GM23338 (cell line): Measurements from ENCODE around the gene DIP2C.

Source experiments
- CTCF ChIP-seq, 2 experiments: fragments of 200-600 bp in 1 of 2; sonication (generic) in 1 of 2; conservative IDR thresholded peaks; 2 replicates each; pipeline versions ENCODE4 v1.5.1 to v1.6.1; 2016 to 2017; ENCODE audit warnings: antibody characterized with exemption in 2 of 2, low read depth in 2 of 2, mild to moderate bottlenecking in 2 of 2, moderate library complexity in 1 of 2
- ETS1 ChIP-seq: IDR thresholded peaks from 2 replicates; pipeline ENCODE4 v1.6.1; 2016; ENCODE audit warnings: antibody characterized with exemption
- EZH2 ChIP-seq: fragments of 200-600 bp; sonication (generic); IDR thresholded peaks from one replicate; pipeline ENCODE4 v1.8.0; 2017; ENCODE audit warnings: antibody characterized with exemption, mild to moderate bottlenecking, low read depth; ENCODE audit not compliant: unreplicated experiment
- EZH2phosphoT487 ChIP-seq: fragments of 200-600 bp; sonication (generic); IDR thresholded peaks from one replicate; pipeline ENCODE4 v1.8.1; 2018; ENCODE audit warnings: antibody characterized with exemption; ENCODE audit not compliant: unreplicated experiment
- POLR2AphosphoS5 ChIP-seq: IDR thresholded peaks from 2 replicates; pipeline ENCODE4 v1.6.1; 2016; ENCODE audit warnings: antibody characterized with exemption, low read depth
- ZNF114 ChIP-seq: fragments of 250-450 bp; sonication (Bioruptor Pico); IDR thresholded peaks from 2 replicates; pipeline ENCODE4 v1.5.0; 2020; ENCODE audit warnings: mild to moderate bottlenecking, moderate library complexity
- ZNF331 ChIP-seq: fragments of 250-450 bp; sonication (Bioruptor Pico); IDR thresholded peaks from 2 replicates; pipeline ENCODE4 v1.5.0; 2020; ENCODE audit warnings: low read depth, mild to moderate bottlenecking, moderate library complexity

GRCh38 chr10:541750-542371 lies 147.6 kb downstream of the DIP2C start:
- TF ChIP-seq EZH2phosphoT487 (no peak), EZH2 (no peak), ETS1 (no peak), CTCF (conservative IDR thresholded peaks at IDR 0.05; ENCODE audit: low read depth in 2 of 2) (no peak), POLR2AphosphoS5 (no peak), ZNF331 (no peak), ZNF114 (no peak)
